HT-29 (cell line): ENCODE measurements around the gene PTPRN2. TPM values are rescaled to one million over a fixed set of nuclear protein-coding genes. Genes with fewer than 3 reads are reported as not detected.

Source experiments
- DNase-seq: peaks from one replicate; pipeline ENCODE4 v3.0.0-alpha.2; 2015; ENCODE audit warnings: low spot score
- total RNA-seq: library from RNA; depleted of rRNA; stranded (reverse); fragments of >200 nt; shearing (Covaris generic); gene quantifications from 2 replicates; pipeline ENCODE4 v1.2.3, GENCODE V29; 2014

The PTPRN2 gene
- total RNA-seq, 1 experiment from 2014 or later: 1.7 TPM

DNA sequence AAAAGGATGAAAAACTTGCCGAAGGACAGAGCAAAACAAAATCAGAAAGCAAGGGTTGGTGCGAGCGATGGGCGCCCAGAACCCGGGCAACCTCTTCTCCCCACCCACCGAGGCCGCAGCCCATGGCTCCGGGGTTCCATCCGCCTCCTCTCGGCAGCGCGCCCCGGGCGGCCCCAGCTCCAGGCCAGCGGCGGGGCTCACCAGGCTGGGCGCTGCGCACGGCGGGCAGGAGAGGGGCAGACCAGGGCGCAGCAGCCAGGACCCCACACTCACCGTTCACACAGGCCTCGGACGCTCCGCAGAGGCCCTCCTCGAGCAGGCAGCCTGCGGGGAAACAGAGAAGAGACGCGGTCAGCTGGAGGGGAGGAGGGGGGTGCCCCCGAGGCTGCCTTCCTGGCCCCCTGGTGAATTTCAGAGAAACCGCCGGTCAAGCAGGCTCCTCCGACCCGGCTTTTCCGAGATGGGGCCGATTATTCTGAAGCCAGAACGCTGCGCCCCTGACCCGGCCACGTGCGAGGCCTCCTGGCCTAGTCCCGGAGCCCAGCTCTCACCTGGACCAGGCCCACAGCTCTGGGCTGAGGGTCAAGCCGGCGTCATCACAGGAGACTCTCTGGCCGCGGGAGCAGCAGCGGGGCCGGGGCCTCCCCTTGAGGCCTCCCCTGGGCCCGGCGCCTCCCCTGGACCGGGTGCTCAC, 98.0 kb downstream of the PTPRN2 start:
- DNase-seq: no peak

DNA sequence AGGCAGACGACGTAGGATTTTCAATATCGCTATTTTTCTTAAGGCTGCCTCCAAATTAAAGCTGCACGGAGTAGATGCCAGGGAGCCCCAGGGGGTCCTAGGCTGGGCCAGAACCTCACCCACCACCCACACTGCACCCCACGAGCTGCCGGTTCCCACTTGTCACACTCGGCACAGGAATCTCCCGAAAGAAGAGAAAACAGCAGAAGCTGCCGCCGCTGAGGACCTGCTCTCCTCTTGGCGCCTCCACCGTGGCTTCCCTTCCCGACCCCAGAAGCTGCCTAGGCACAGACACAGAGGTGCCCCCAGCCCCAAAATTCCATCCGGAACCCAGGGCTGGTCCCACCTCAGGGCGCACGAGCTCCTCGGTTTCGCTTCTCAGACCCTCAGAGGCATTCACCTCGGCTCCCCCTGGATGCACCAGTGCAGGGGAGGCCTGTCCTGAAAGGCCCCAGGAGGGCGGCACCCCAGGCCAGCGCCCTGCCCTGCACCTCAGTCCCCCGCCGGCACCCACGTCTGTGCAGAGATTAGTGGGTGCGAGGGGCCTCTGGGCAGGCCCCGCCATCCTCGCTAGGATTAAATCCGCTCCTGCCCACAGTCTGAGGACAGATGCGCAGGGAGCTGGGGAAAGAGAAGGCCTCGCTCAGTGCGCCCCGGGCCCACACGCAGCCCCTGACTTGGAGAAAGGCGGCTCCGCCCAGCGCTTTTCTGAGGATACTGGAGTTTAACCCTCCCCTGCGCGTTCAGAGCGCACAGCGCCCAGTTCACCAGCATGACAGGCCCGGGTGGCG, 99.2 kb downstream of the PTPRN2 start:
- no peak for DNase-seq

DNA sequence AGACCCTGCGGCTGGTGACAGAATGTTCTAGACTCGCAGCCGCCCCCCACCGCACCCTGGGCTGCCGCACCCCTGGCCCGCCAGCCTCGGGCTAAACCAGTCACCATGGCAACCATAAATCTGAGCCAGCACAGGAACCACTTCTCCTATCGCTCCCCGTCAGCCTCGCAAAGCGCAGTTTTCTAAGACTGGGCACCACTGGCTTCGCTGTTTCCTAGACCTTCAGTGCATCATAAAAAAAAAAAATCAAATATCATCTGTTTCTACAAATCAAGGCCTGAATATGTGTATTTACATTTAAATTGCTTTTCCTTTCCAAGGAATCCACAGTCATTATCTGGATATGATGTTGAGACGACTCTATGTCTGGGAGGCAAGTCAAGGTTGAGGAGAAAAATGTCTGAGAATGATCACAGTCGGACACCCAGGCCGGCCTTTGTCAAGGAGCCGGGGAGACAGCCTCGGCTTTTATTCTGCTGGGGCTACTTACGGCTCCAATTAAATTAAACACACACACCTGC, 99.9 kb downstream of the PTPRN2 start:
- DNase-seq: no peak

DNA sequence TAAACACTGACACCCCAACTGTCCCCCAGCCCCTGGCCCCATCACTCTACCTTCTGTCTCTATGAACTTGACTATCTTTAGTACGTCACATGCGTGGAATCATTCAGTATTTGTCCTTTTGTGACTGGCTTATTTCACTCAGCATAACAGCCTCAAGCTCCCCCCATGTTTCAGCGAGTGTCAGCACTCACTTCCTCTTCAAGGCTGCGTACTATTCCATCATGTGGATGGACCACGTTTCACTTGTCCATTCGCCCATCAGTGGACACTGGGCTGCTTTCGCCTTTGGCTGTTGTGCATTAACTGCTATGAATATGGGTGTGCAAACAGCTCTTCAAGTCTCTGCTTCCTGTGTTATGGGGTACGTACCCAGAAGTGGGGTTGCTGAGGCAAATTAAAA, 100.7 kb downstream of the PTPRN2 start:
- no peak for DNase-seq

DNA sequence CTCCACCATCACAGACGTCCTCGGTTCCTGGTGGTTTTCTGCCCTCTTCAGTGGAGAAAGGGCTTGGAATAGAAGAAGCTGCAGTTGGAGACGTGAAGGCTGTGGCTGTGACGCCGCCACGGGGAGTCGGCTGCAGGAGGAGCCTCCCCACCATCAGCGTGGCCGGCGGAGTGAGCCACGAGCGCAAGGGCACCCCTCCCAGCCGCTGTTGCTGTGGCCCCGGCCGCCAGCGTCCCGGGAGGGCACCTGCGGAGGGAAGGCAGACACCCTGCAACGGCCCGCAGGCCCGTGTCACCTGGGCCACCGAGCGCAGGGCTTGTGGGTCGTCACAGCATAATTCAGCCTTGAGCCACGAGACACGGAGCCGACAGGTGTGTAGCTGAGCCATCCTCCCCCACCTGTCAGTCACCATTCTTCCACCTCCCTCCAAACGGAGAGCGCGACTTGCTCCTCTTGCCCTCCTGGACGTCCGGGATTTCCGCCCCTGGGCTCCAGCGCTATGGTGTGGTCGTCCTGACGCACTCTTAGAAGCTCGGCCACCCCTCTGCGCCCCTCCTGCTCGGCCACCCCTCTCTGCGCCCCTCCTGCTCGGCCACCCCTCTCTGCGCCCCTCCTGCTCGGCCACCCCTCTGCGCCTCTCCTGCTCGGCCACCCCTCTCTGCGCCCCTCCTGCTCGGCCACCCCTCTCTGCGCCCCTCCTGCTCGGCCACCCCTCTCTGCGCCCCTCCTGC, 102.7 kb downstream of the PTPRN2 start:
- no peak for DNase-seq

DNA sequence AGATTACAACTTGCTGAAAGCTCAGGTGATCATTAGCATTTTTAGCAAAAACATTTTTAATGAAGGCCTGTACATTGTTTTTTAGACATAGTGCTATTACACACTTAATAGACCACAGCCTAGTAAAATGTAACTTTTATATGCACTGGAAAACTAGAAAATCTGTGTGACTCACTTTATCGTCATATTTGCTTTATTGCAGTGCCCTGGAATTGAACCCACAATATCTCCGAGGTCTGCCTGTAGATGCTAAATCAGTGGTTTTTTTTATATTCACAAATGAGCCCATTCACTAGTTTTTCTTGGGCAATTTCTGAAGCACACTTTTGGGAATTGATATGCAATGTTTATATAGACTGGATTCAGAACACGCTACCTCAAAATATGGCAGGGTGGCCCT, 105.1 kb downstream of the PTPRN2 start:
- no peak for DNase-seq

DNA sequence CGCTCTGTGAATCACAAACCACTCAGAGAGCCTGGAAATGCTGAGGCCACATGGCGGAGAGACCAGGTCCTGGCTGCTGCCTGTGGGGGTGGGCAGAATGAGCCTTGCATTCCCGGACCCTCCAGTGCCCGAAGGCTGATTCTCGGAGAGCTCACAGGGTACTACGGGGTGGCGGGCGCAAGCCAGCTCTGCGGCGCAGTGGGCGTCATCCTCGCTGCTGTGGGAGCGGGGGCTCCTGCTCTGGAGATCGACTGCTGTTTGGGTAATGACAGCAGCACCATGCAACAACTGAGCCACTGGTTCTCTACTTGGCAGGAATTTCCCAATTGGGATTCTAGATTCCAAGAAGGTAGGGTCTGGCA, 108.0 kb downstream of the PTPRN2 start:
- no peak for DNase-seq

DNA sequence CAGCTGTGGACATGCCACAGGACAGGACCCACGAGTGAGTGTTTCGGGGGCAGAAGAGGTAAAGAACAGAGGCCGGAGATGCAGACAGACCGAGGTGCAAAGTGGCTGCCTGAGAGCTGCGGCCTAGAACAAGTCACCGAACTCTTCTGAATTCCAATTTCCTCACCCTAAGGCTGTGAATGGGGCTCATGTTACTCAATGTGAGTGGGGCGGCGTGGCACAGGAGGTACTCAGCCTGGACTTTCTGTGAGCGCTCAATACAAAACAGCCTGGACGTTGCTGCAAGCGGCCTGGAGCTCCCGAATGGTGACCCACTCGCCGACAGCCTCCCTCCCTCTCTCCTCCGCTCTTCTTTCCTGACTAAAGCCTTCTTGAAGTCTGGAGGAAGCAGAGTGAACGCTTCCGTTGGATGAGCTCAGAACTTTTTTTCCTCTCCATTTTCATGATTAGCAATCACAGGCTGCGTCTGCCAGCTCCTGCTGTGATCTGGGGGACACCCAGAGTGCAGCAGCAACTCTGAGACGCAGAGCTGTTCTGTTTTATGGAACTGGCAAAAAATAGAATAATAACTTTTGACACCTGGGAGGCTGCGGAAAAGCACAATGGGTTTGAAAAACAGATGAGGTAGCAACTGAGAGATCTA, 108.5 kb downstream of the PTPRN2 start:
- DNase-seq: no peak

DNA sequence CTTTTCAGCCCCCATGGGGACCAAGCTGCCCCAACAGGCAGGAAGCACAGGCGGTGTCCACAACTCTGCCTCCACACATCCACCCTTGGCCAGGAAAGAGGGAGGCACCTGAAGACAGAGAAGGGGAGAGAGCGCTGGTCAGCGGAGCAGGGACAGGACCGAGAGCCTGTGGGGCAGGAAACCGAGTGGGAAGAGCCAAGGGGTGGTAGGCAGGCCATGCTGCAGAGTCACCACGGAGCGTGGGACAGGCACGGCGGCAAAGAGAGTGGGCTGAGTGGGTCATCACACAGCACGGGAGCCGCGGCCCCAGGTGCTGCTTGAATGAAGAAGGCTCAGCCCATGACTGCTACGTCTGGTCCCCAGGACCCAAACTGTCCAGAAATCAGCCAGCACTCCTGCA, 109.8 kb downstream of the PTPRN2 start:
- DNase-seq: no peak

DNA sequence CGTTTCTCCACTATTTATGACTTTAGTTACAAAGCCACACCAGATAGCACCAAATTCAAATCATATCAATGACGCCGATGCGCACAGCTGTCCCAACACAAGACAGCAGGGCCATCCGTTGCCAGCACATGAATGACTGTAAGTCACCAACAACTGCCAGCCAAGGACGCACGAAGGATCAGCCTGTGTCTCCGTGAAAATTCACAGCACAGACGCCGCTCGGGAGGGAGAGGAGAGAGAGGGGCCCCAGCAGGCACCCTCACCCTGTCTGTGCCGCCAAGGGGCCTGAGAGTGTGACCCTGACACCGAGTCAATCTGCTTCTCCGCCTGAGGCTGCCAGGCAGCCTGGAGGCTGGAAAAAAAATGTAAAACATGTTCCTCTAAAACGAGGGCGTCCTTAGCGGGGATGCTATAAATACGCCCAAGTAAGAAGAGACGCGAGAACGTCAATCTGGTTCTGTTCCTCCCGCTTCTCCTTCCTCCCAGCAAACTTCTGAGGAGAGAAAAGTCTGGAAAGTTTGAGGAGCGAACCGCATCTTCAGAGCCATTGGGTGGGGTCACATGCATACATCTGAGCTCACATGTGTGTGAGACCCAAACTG, 111.2 kb downstream of the PTPRN2 start:
- DNase-seq: no peak

DNA sequence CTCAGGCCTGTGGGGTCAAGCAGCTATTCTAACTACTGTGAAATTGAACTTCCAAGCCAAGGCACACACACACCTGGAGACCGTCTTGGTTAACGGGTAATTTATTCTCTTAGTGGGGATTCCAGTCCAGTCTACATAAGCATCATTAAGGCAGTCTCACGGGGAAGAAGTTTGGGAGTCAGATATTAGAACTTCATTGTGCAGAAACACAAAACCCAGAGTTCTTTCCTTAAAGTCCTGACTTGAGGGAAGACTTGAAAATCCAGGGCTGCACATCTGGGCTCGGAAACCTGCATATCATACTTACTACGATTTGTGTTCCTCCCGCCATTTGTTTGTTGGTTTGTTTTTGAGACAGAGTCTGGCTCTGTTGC, 112.0 kb downstream of the PTPRN2 start:
- DNase-seq: no peak

DNA sequence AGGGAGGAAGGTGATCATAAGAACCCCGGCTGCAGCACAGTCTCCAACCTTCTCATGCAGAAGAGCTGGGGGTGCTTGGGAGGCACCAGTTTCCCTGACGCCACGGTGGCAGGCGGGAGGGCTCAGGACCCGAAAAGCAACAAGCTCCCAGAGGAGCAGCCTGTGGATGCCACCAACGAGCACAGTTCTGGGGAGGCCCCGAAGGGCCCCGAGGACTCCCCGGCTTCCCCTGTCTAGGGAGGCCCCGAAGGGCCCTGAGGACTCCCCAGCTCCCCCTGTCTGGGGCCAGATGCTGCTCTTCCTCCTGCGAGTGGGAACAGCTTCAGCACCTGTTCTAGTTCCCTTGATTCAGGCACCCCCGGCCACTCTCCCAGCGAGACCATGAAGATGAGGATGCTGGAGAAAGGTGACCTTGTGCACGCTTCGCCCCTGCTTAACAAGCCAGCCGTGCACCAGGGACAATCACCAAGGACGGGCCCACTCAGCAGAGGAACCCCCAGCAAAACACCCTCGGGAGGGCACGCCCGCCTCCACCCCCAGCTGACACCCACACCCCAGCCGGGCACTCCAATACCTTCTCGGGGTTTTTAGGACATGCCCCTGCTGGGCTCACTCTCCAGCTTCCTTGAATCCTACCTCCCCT, 112.5 kb downstream of the PTPRN2 start:
- DNase-seq: no peak

DNA sequence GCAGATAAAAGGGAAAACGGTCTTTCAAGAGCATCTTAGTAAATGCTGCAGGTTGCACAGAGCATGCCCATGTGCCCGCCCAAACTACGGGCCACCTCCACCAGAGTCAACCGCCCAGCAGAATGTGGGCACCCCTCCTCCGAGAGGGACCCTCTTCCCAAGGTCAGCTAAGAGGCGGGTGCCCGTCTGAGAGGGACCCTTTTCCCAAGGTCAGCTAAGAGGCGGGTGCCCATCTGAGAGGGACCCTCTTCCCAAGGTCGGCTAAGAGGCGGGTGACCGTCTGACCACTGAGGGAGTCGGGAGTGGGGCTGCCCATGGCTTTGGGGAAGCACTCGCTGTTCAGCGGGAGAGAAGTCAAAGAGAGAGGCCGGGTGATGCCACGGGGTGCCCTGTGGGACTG, 113.1 kb downstream of the PTPRN2 start:
- DNase-seq: no peak

DNA sequence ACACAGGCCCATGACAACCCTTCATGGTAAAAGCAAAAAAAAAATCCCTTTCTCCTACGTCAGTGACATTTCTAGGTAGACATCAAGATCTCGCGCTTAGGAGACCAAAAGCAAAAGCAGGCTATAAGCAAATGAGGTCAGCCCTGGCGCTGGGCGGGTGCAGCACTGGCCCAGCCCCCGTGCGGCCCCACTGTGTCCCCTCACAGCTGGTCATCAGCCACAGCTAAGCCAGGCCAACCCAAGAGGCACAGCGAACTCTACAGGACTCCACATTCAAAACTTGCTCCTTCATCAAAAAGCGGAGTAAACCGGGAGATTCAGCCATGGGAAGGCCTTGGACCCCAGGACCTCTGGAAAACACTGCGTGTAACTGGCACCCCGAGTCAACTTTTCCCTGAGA, 113.7 kb downstream of the PTPRN2 start:
- no peak for DNase-seq

DNA sequence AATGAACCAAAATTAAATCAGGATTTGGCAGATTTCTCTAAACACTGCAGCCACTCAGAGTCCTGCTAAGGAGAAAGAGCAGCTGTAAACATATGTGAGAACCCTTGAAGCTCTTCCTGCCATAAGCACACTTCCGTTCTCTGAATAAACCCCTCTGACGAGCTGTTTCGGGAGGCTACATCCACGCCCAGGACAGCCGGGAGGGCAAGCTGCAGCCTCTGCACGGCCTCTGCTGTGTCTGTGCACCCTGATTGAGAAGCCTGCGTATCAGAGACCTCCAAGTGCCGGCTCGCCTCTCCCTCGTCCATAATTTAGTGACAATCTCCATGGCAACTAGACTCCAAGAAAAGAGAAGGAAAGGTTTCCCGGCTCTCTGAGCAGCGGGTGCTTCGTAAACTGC, 114.4 kb downstream of the PTPRN2 start:
- no peak for DNase-seq

DNA sequence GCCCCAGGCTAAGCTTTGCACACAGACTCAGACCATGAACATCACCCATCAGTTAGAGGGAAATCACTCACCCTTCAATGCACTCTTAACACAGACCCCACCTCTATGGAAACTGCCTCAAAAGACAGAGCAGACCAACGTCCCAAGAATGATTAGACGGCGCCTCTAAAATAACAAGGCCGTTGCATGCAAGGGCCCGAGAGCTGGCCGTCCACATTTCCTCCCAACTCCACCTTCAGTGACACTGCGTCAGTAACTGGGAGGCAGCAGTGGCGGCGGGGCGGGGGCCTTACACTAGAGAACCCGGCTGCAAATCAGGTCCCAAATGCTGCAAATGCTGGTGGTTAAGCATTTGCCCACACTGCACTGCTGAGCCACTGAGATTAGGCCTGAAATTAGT, 115.0 kb downstream of the PTPRN2 start:
- DNase-seq: no peak

DNA sequence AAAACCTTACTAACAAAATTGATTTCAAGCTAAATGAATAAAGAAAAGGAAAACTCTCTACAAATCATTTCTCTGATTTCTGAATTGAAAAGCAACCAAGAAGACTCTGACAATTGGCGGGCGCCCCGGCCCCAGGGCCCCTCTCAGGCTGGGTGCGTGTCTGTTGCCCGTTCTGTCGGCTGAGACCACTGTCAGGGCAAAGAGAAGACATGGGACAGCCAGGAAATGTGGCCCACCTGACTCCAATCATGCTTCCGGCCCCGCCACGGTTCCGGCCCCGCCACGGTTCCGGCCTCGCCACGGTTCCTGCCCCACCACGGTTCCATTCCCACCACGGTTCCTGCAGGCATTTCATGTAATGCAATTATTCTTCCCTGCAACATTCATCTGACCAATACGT, 115.9 kb downstream of the PTPRN2 start:
- no peak for DNase-seq

DNA sequence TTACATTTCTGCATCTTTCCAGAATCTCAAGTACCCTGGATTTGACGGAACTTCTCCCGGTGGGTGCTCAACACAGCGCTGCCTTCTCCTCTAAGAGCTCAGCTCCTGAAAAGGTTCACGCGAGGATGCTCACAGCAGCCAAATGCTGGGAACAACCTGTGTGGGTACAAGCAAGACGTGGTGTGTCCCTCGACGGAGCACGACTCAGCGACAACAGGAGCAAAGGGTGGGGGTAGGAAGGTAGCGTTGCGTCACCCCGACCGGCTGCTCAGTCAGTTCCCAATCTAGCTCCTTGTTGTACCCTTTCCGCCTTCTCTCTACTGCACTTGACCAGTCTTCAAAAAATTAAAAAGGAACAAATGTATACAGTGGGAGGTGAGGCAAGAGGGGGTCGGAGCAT, 117.3 kb downstream of the PTPRN2 start:
- no peak for DNase-seq

DNA sequence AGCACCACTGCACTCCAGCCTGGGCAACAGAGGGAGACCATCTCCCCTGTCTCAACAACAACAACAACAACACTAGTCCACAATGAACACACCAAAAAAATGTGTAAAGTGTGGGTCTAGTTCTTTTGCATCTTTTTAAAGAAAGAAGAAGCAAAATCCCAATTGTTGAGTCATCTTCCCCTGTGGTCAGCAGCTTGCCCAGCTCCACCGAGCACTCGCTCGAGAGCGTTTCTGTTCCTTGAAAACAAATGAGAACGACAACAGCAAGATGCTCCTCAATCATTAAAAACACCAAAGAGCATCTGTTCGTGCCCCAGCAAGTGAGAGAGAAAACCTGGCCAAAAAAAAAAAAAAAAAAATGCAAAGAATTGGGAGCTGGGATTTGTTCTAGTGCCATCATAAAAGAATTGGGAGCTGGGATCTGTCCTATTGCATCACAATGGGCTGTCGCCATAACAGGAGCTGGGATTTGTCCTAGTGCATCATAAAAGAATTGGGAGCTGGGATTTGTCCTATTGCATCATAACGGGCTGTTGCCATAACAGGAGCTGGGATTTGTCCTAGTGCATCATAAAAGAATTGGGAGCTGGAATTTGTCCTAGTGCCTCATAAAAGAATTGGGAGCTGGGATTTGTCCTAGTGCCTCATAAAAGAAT, 118.1 kb downstream of the PTPRN2 start:
- no peak for DNase-seq

DNA sequence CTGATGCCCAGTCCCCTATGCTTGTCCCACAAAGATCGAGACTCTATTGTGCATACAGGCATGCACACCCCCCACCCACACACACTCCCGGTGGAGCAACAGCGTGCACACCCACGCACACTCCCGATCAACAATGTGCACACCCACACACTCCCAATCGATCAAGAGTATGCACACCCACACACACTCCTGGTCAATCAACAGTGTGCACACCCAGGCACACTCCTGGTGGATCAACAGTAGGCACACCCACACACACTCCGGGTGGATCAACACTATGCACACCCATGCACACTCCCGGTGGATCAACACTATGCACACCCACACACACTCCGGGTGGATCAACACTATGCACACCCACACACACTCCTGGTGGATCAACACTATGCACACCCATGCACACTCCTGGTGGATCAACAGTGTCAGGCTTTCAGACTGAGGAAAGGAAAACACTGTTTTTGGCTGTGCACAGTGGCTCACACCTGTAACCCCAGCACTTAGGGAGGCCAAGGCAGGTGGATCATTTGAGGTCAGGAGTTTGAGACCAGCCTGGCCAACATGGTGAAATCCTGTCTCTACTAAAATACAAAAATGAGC, 118.8 kb downstream of the PTPRN2 start:
- no peak for DNase-seq
